ENCODE data around the gene DCK. TPM values are rescaled to one million over a fixed set of nuclear protein-coding genes. Genes with fewer than 3 reads are reported as not detected.
"Not testable (repeated sequence)": the region's sequence is repeated elsewhere in the genome, so short reads cannot be mapped to it uniquely, and the experiment has no call there.

DCK gene
- polyA plus RNA-seq, 1 experiment, result 3.8 TPM

GRCh38 chr4:70997036-70997435 lies 3.6 kb downstream of the DCK start:
- no peak for DNase-seq (ENCODE audit: low read depth)
- H3K4me3 ChIP-seq (ENCODE audit: low read depth, low read length), result 0 out of 2 replicates have a peak overlapping the region, but pooled peaks have one; percentile 2
- POLR2A ChIA-PET, result no interaction called here
- H3K36me3 ChIP-seq (ENCODE audit: control insufficient read depth, insufficient read depth, low read length), result no peaks in the 10 kb centered on the region
- CTCF ChIA-PET, result interaction anchor here (1.2 to 1.3 kb wide), 2 partner anchors 292 to 345 kb away, joined by 4 to 6 read pairs; no protein-coding TSS in a partner anchor
- H3K27me3 ChIP-seq (ENCODE audit: control insufficient read depth, insufficient read depth, low read length), result no peaks in the 10 kb centered on the region
- no peak for TF ChIP-seq CTCF (IDR thresholded peaks at IDR 0.05; ENCODE audit: insufficient read depth, low read depth, low read length)

- Histone ChIP-seq H3K4me3 (ENCODE audit: low read depth, low read length) (no peak overlapping the region), H3K27me3 (ENCODE audit: control insufficient read depth, insufficient read depth, low read length) (no peaks in the 10 kb centered on the region), H3K36me3 (ENCODE audit: control insufficient read depth, insufficient read depth, low read length) (no peaks in the 10 kb centered on the region)
- ChIA-PET CTCF (interaction anchor here (0.7 to 1.2 kb wide), 2 partner anchors 164 to 345 kb away, joined by 4 to 6 read pairs; no protein-coding TSS in a partner anchor), POLR2A (no interaction called here)
- no peak for DNase-seq (ENCODE audit: low read depth)
- TF ChIP-seq CTCF (IDR thresholded peaks at IDR 0.05; ENCODE audit: insufficient read depth, low read depth, low read length), result no peak
Measured at GRCh38 chr4:70997546-70997945, 4.1 kb downstream of the DCK start.

GRCh38 chr4:70999639-71000038 lies 6.2 kb downstream of the DCK start:
- H3K36me3 ChIP-seq (ENCODE audit: control insufficient read depth, insufficient read depth, low read length); POLR2A ChIA-PET; DNase-seq (ENCODE audit: low read depth); H3K4me3 ChIP-seq (ENCODE audit: low read depth, low read length); H3K27me3 ChIP-seq (ENCODE audit: control insufficient read depth, insufficient read depth, low read length): not testable (repeated sequence)
- CTCF ChIA-PET, result interaction anchor here (0.7 to 1.6 kb wide), 2 partner anchors 8 to 44 kb away, joined by 3 read pairs; no protein-coding TSS in a partner anchor

- H3K36me3 ChIP-seq (ENCODE audit: control insufficient read depth, insufficient read depth, low read length); H3K4me3 ChIP-seq (ENCODE audit: low read depth, low read length); DNase-seq (ENCODE audit: low read depth); POLR2A ChIA-PET; H3K27me3 ChIP-seq (ENCODE audit: control insufficient read depth, insufficient read depth, low read length): not testable (repeated sequence)
- CTCF ChIA-PET, result interaction anchor here (1.1 kb wide), 1 partner anchor 8 kb away, joined by 3 read pairs; the partner anchor contains the start of gene DCK
Measured at GRCh38 chr4:71001363-71001762, 7.9 kb downstream of the DCK start.

- Histone ChIP-seq H3K36me3 (ENCODE audit: control insufficient read depth, insufficient read depth, low read length) (no peaks in the 10 kb centered on the region), H3K4me3 (ENCODE audit: low read depth, low read length) (no peak overlapping the region), H3K27me3 (ENCODE audit: control insufficient read depth, insufficient read depth, low read length) (no peaks in the 10 kb centered on the region)
- no peak for DNase-seq (ENCODE audit: low read depth)
- no peak for TF ChIP-seq CTCF (IDR thresholded peaks at IDR 0.05; ENCODE audit: insufficient read depth, low read depth, low read length)
- ChIA-PET POLR2A (interaction anchor here (0.5 kb wide), 1 partner anchor 325 kb away, joined by 3 read pairs; no protein-coding TSS in a partner anchor), CTCF (interaction anchor here (1.0 kb wide), 1 partner anchor 9 kb away, joined by 3 read pairs; no protein-coding TSS in a partner anchor)
Measured at GRCh38 chr4:71004281-71004851, 10.9 kb downstream of the DCK start.

- H3K36me3 ChIP-seq (ENCODE audit: control insufficient read depth, insufficient read depth, low read length); H3K27me3 ChIP-seq (ENCODE audit: control insufficient read depth, insufficient read depth, low read length); H3K4me3 ChIP-seq (ENCODE audit: low read depth, low read length); POLR2A ChIA-PET; DNase-seq (ENCODE audit: low read depth): not testable (repeated sequence)
- CTCF ChIA-PET, result interaction anchor here (0.6 kb wide), 1 partner anchor 126 kb away, joined by 3 read pairs; no protein-coding TSS in a partner anchor
Measured at GRCh38 chr4:71005025-71005424, 11.6 kb downstream of the DCK start.
